GM12878 (cell line): ENCODE measurements around the gene LMX1B. TPM values are rescaled to one million over a fixed set of nuclear protein-coding genes. Genes with fewer than 3 reads are reported as not detected.

Experiments used
- ATAC-seq: fragments of 200-7000 bp; cut with Tn5 transposase; 3 replicates; pipeline ENCODE4 v1.9.1; 2020; ENCODE audit warnings: mild to moderate bottlenecking, moderate library complexity
- BruUV-seq: library from RNA; stranded (reverse); fragments of 400-500 nt; replicated peaks from 2 replicates; lab custom pipeline; 2021; lab: Mats Ljungman, UMichigan
- CTCF ChIA-PET: fragments of 300-600 bp; sonication (Branson Sonifier 250); formaldehyde crosslinking; extraction: SDS; loops from one replicate; lab custom pipeline; 2021; ENCODE audit warnings: inconsistent platforms; lab: Yijun Ruan, JAX
- POLR2A ChIA-PET: fragments of 350-600 bp; formaldehyde crosslinking; extraction: SDS; loops from one replicate; lab custom pipeline; 2021; ENCODE audit warnings: inconsistent platforms; lab: Charles Lee
- RAD21 ChIA-PET: fragments of 300-600 bp; sonication (Branson Sonifier 250); formaldehyde crosslinking; loops from one replicate; lab custom pipeline; 2023; ENCODE audit warnings: antibody characterized with exemption; ENCODE audit not compliant: unreplicated experiment; lab: Charles Lee
- SMC1A ChIA-PET: fragments of 300-600 bp; sonication (Branson Sonifier 250); formaldehyde crosslinking; loops from one replicate; lab custom pipeline; 2023; ENCODE audit not compliant: unreplicated experiment, uncharacterized antibody; lab: Charles Lee
- DNase-seq: peaks from one replicate; pipeline ENCODE4 v3.0.0-alpha.2; 2011; ENCODE audit warnings: low read depth, low spot score
- FAIRE-seq: peaks from 3 replicates; lab custom pipeline; 2011; peaks lifted over from hg19 to GRCh38; lab: Jason Lieb, UNC
- H2AFZ ChIP-seq: 2 replicates; pipeline ENCODE4 v1.6.0; 2011; ENCODE audit warnings: low read depth, low read length, control low read depth; ENCODE audit not compliant: control insufficient read depth
- H3K27ac ChIP-seq: 2 replicates; pipeline ENCODE4 v1.5.1; 2011; ENCODE audit warnings: control low read depth; ENCODE audit not compliant: control insufficient read depth, insufficient read depth
- H3K27me3 ChIP-seq, 2 experiments: replicated peaks in 1 of 2; 2 replicates each; pipeline versions ENCODE4 v1.6.0 to v1.6.1; 2011; ENCODE audit warnings: low read length in 1 of 2; ENCODE audit not compliant: control insufficient read depth in 2 of 2, insufficient read depth in 2 of 2
- H3K36me3 ChIP-seq, 2 experiments: 2 replicates each; pipeline ENCODE4 v1.5.1; 2011; ENCODE audit warnings: low read length in 1 of 2; ENCODE audit not compliant: control insufficient read depth in 2 of 2, insufficient read depth in 2 of 2
- H3K4me1 ChIP-seq: 2 replicates; pipeline ENCODE4 v1.6.1; 2011; ENCODE audit warnings: mild to moderate bottlenecking, low read length, moderate library complexity, mixed read lengths; ENCODE audit not compliant: control insufficient read depth, insufficient read depth
- H3K4me2 ChIP-seq: 2 replicates; pipeline ENCODE4 v1.6.0; 2011; ENCODE audit warnings: control low read depth; ENCODE audit not compliant: control insufficient read depth, insufficient read depth
- H3K4me3 ChIP-seq: fragments of 200-600 bp; sonication (generic); 2 replicates; pipeline ENCODE4 v1.5.1; 2016
- H3K79me2 ChIP-seq: 2 replicates; pipeline ENCODE4 v1.6.0; 2011; ENCODE audit warnings: low read length; ENCODE audit not compliant: control insufficient read depth, insufficient read depth
- H3K9ac ChIP-seq: 2 replicates; pipeline ENCODE4 v1.8.0; 2011; ENCODE audit warnings: low read length, control low read depth, mixed read lengths; ENCODE audit not compliant: control insufficient read depth, insufficient read depth
- H3K9me3 ChIP-seq: replicated peaks from 3 replicates; pipeline ENCODE4 v1.5.1; 2011; ENCODE audit warnings: mild to moderate bottlenecking, low read length; ENCODE audit not compliant: control insufficient read depth, insufficient read depth
- H4K20me1 ChIP-seq: 2 replicates; pipeline ENCODE4 v1.6.0; 2011; ENCODE audit not compliant: control insufficient read depth, insufficient read depth
- KAT2A ChIP-seq: conservative IDR thresholded peaks from 2 replicates; pipeline ENCODE4 v1.6.1; 2011; ENCODE audit warnings: low read depth, low read length; ENCODE audit not compliant: control insufficient read depth
- KLF5 ChIP-seq: fragments of 450-650 bp; IDR thresholded peaks from 2 replicates; pipeline ENCODE4 v1.6.1; 2014; ENCODE audit warnings: mild to moderate bottlenecking; ENCODE audit not compliant: partially characterized antibody
- MEF2A ChIP-seq: IDR thresholded peaks from 2 replicates; pipeline ENCODE4 v1.6.1; 2011; ENCODE audit warnings: low read depth, mild to moderate bottlenecking, low read length, moderate library complexity; ENCODE audit not compliant: insufficient read depth
- NFIC ChIP-seq: IDR thresholded peaks from 2 replicates; pipeline ENCODE4 v1.6.1; 2012; ENCODE audit warnings: low read depth, mild to moderate bottlenecking, inconsistent platforms, low read length, moderate library complexity
- POLR2AphosphoS5 ChIP-seq: IDR thresholded peaks from 2 replicates; pipeline ENCODE4 v1.6.1; 2011; ENCODE audit warnings: mild to moderate bottlenecking, low read length, inconsistent platforms
- RB1 ChIP-seq: fragments of 450-650 bp; formaldehyde crosslinking; IDR thresholded peaks from 2 replicates; pipeline ENCODE4 v1.6.1; 2017; ENCODE audit warnings: mild to moderate bottlenecking, borderline replicate concordance
- SMAD1 ChIP-seq: fragments of 450-650 bp; IDR thresholded peaks from 2 replicates; pipeline ENCODE4 v1.6.1; 2018; ENCODE audit warnings: mild to moderate bottlenecking, low read depth; ENCODE audit not compliant: partially characterized antibody
- TARDBP ChIP-seq: IDR thresholded peaks from 2 replicates; pipeline ENCODE4 v1.6.1; 2016; ENCODE audit warnings: borderline replicate concordance
- ZNF274 ChIP-seq: IDR thresholded peaks from one replicate; pipeline ENCODE4 v1.8.0; 2011; ENCODE audit not compliant: insufficient read length, insufficient read depth
- ZSCAN29 ChIP-seq: fragments of 450-650 bp; IDR thresholded peaks from 2 replicates; pipeline ENCODE4 v1.6.1; 2017; ENCODE audit warnings: mild to moderate bottlenecking, moderate library complexity
- WGBS: methylation state at CpG from one replicate; pipeline ENCODE4 v1.1.6; 2016; ENCODE audit warnings: low lambda C conversion rate; ENCODE audit not compliant: insufficient replicate concordance, insufficient coverage; ENCODE audit errors: missing lambda C conversion rate; 5-methylcytosine and 5-hydroxymethylcytosine counted together
- in situ Hi-C: fragments of 300-500 bp; cut with MboI; formaldehyde crosslinking; loops from 9 replicates; pipeline ENCODE4 v1.14.3; 2018; ENCODE audit warnings: mixed read lengths
- intact Hi-C: fragments of 100-400 bp; cut with micrococcal nuclease; formaldehyde crosslinking; loops from one replicate; pipeline ENCODE4 v1.14.2; 2022; ENCODE audit not compliant: unreplicated experiment
- polyA plus RNA-seq, 11 experiments: library from polyadenylated mRNA; depleted of rRNA in 4 of 11; unstranded in 6 of 11; stranded (reverse) in 5 of 11; fragments of >200 nt; fragmentation: Nextera tagmentation in 4 of 11; fragmentation: Illumina TruSeq in 1 of 11; extraction: Ambion mirVana in 4 of 11; extraction: Trizol in 1 of 11; gene quantifications; 1 replicate in 1 of 11; 2 replicates in 10 of 11; pipeline versions ENCODE4 v1.2.1 to v1.2.3, GENCODE V29; 2011 to 2016; ENCODE audit warnings: inconsistent platforms in 2 of 11, missing spikeins in 2 of 11, low read depth in 1 of 11
- total RNA-seq, 4 experiments: library from RNA; depleted of rRNA in 3 of 4; stranded (reverse); fragments of >200 nt in 3 of 4; fragmentation: Illumina TruSeq in 1 of 4; extraction: Trizol in 1 of 4; gene quantifications; 2 replicates each; pipeline versions ENCODE4 v1.2.1 to v1.2.3, GENCODE V29; 2013 to 2021
- TF ChIP-seq, protein P1 (sequence below): fragments of 450-650 bp; IDR thresholded peaks from 2 replicates; pipeline ENCODE4 v1.6.1; 2017; ENCODE audit warnings: mild to moderate bottlenecking, moderate library complexity

LMX1B gene
- total and polyA plus RNA-seq, 10 of the 15 experiments (the other 5 are each of a cell fraction or from before 2014, with no cell fraction given) = not detected

DNA sequence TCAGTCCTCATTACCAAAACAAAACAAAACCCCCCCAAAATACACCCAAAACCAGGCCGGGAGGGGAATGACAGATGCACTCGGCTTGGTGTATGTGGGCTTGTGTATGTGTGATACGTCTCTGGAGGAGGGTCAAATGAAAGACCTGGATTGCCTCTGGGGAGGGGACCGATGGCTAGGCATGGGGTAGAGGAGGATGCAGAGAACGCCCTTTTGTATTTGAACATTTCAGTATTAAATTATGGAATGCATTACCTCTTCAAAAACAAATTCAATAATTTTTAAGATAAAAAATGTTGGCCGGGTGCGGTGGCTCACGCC, 61.4 kb downstream of the LMX1B start:
- ChIA-PET POLR2A (no interaction called here), CTCF (no interaction called here), RAD21 (no interaction called here), SMC1A (interaction anchor here (0.7 kb wide), 1 partner anchor 45 kb away, joined by 3 read pairs; no protein-coding TSS in a partner anchor)
- Histone ChIP-seq H2AFZ (no peak overlapping the region), H3K4me2 (no peak overlapping the region), H4K20me1 (no peaks in the 10 kb centered on the region), H3K36me3 (no peaks in the 10 kb centered on the region), H3K4me1 (no peaks in the 10 kb centered on the region), H3K9me3 (no peaks in the 10 kb centered on the region), H3K27me3 (peaks cover 20% of the 10 kb centered on the region in 2 experiments), H3K79me2 (no peaks in the 10 kb centered on the region), H3K9ac (no peak overlapping the region), H3K4me3 (no peak overlapping the region), H3K27ac (no peak overlapping the region)
- no TSS peak for BruUV-seq
- ATAC-seq = no peak
- no peak for FAIRE-seq
- intact Hi-C loops (no loop called here), in situ Hi-C loops (no loop called here)
- 35% methylated on average over 8 of the region's 8 CpGs for WGBS
- no peak for DNase-seq
- no peak for TF ChIP-seq SMAD1
- TF ChIP-seq NFIC = no peak
- no peak for TF ChIP-seq TARDBP
- TF ChIP-seq KLF5 = no peak
- no peak for TF ChIP-seq ZNF274
- TF ChIP-seq, protein P1, sequence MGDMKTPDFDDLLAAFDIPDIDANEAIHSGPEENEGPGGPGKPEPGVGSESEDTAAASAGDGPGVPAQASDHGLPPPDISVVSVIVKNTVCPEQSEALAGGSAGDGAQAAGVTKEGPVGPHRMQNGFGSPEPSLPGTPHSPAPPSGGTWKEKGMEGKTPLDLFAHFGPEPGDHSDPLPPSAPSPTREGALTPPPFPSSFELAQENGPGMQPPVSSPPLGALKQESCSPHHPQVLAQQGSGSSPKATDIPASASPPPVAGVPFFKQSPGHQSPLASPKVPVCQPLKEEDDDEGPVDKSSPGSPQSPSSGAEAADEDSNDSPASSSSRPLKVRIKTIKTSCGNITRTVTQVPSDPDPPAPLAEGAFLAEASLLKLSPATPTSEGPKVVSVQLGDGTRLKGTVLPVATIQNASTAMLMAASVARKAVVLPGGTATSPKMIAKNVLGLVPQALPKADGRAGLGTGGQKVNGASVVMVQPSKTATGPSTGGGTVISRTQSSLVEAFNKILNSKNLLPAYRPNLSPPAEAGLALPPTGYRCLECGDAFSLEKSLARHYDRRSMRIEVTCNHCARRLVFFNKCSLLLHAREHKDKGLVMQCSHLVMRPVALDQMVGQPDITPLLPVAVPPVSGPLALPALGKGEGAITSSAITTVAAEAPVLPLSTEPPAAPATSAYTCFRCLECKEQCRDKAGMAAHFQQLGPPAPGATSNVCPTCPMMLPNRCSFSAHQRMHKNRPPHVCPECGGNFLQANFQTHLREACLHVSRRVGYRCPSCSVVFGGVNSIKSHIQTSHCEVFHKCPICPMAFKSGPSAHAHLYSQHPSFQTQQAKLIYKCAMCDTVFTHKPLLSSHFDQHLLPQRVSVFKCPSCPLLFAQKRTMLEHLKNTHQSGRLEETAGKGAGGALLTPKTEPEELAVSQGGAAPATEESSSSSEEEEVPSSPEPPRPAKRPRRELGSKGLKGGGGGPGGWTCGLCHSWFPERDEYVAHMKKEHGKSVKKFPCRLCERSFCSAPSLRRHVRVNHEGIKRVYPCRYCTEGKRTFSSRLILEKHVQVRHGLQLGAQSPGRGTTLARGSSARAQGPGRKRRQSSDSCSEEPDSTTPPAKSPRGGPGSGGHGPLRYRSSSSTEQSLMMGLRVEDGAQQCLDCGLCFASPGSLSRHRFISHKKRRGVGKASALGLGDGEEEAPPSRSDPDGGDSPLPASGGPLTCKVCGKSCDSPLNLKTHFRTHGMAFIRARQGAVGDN = no peak
- TF ChIP-seq ZSCAN29 = no peak
- no peak for TF ChIP-seq KAT2A
- no peak for TF ChIP-seq MEF2A
- no peak for TF ChIP-seq RB1
- no peak for TF ChIP-seq POLR2AphosphoS5
- TF ChIP-seq, all 136 proteins: peak for 0
